GM12875 (cell line): ENCODE results near the gene NRSN1.

ENCODE experiments used
- H3K4me3 ChIP-seq: one replicate; pipeline ENCODE4 v1.5.1; 2011; ENCODE audit warnings: low read depth, low read length, control low read depth
- CTCF ChIP-seq: IDR thresholded peaks from 2 replicates; pipeline ENCODE4 v1.5.1; 2011; ENCODE audit warnings: low read depth, mild to moderate bottlenecking, control low read depth, inconsistent platforms, low read length, moderate library complexity, borderline replicate concordance; ENCODE audit not compliant: insufficient read depth

The NRSN1 gene

GRCh38 chr6:24195836-24196597, 70.0 kb downstream of the NRSN1 start:
- no peak overlapping the region for H3K4me3 ChIP-seq
- no peak for TF ChIP-seq CTCF
